GM21381 (cell line): ENCODE results near the gene IMPDH2.

Source experiments
- ATAC-seq: cut with Tn5 transposase; IDR thresholded peaks from one replicate; pipeline ENCODE4 v1.9.1; 2021; ENCODE audit warnings: mild to moderate bottlenecking, moderate library complexity; ENCODE audit not compliant: unreplicated experiment

IMPDH2 gene

DNA sequence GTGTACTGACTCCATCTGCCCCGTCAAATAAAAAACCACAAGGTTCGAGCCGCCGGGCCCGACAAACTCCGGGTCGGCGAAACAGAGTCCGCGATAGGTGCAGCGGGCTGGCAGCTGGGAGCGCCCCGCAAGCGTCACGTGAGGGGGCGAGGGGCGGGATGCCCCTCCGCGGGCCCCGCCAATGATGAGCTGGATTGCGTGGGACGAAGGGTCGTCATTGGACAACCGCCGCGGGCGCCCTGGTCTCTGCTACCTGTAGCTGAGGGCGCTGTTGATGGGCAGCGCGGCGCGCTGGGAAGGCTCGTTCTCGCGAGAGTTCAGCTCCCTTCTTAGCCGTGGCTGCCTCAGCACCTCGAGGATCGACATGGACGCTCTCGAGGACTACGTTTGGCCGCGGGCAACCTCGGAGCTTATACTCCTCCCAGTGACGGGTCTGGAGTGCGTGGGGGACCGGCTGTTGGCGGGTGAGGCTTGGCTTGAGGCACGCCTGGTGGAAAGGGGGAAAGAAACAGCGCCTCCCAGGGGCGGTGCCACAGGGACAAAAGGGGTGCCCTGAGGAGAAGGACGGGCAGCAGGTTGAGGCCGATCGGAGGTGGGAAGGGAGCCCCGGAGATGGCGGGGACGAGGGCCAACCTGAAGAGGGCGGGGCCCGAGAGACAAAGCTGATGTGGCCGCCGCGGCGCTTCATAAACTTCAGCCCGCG lies 22.0 kb downstream of the IMPDH2 start, which contains the start of gene WDR6:
TSS of gene WDR6 (plus strand) at position 324 of the 703 bp plus-strand sequence. CDS start at position 365, 41 bp downstream.
- peak; percentile 90 for ATAC-seq

DNA sequence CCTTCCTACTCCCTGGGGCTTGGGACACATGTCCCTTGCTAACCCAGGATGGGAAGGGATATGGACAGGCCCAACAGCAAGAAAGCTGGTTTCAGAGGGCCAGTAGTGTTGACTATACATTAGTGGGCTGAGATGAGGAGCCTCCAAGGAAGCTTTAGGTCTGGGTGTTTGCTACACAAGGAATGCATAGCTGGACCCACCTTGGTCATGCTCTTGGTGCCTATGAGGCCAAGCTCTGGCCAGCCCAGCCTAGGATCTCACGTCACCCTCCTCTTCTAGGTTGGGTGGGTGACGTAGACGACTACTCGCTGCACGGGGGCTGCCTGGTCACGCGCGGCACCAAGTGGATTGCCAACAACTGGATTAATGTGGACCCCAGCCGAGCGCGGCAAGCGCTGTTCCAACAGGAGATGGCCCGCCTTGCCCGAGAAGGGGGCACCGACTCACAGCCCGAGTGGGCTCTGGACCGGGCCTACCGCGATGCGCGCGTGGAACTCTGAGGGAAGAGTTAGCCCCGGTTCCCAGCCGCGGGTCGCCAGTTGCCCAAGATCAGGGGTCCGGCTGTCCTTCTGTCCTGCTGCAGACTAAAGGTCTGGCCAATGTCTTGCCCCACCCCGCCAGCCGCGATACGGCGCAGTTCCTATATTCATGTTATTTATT lies 22.7 kb downstream of the IMPDH2 start:
- no peak for ATAC-seq

DNA sequence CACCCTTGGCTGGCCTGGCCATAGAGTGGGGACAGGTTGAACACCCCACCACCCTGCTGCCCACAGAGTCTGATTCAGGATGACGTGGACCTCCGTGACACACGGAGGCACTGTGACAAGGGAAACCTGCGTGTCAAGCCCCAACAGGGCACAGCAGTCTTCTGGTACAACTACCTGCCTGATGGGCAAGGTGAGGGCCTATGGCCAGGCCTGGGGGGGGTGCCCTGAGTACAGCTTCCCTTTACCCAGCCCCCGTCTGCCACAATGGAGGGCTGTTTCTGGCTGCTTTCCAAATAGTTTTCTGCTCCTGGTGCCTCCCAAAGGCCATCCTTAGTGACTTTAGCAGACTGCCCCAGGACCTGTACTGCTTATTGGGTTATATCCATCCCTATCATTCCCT lies 23.2 kb downstream of the IMPDH2 start:
- no peak for ATAC-seq

DNA sequence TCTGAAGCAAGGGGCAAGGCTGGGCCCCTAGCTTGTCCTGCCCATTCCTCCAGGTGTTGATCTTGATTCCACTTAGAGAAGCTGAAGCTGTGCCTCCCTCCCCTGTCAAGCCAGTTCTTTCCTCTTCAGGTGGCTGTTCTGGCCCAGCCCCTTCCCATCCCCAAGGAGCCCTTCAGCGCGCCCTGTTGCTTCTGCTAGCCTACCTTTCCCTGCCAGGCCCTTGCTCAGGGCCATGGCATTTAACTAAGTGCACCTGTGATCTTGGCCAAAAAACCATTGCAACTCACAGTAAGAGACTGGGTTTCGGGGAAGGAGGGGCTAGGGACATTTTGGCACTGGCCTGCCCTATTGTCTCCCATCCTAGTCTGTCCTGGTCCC lies 23.9 kb downstream of the IMPDH2 start:
- ATAC-seq: no peak

DNA sequence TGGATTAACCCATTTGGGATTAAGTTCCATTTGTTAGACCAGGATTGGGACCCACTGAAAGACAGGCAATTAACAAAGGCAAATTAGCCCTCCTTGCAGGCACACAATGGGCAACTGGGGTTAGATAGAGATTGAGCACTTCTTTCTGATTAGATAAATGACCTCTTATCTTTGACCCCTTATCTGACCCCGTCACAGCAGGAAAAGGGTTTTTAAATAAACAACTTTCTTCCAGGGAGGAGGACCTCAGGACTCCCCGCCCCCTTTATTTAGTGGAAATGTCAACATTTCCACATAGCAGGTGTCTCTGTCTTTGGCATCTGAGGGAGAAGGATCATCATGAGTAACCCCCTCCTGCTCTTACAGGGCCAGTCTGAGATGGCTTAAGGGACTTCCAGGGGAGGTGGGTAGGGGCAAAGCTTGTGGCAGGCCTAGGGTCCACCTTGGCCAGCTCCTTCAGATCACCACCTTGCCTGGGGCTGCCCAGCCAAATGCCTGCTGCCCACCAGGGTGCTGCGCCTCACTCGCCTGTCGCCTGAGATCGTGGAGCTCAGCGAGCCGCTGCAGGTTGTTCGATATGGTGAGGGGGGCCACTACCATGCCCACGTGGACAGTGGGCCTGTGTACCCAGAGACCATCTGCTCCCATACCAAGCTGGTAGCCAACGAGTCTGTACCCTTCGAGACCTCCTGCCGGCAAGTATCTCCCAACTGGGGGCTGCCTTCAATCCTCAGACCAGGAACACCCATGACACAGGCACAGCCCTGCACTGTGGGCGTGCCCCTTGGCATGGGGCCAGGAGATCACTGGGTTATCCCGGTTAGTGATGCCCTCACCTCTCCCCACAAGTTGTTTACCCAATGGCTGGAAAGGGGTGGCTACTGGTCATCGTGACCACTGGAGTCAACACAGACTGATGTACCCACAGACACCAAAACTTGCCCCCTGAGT lies 24.6 kb downstream of the IMPDH2 start:
- no peak for ATAC-seq

DNA sequence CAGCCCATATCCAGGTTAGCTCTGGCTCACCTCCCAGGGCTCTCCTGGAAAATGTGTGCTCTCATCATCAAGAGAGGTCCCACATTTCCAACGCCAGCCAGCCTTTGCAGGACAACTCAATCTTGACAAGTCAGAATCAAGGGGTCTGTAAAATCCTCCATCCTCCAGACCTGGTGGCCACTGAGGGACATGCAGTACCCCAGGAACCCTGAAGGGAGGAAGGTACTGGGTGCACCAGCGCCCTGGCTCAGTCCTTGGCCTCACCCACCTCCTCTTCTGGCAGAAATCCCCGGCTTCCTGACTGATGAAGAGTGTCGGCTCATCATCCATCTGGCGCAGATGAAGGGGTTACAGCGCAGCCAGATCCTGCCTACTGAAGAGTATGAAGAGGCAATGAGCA lies 28.0 kb downstream of the IMPDH2 start:
- no peak for ATAC-seq

DNA sequence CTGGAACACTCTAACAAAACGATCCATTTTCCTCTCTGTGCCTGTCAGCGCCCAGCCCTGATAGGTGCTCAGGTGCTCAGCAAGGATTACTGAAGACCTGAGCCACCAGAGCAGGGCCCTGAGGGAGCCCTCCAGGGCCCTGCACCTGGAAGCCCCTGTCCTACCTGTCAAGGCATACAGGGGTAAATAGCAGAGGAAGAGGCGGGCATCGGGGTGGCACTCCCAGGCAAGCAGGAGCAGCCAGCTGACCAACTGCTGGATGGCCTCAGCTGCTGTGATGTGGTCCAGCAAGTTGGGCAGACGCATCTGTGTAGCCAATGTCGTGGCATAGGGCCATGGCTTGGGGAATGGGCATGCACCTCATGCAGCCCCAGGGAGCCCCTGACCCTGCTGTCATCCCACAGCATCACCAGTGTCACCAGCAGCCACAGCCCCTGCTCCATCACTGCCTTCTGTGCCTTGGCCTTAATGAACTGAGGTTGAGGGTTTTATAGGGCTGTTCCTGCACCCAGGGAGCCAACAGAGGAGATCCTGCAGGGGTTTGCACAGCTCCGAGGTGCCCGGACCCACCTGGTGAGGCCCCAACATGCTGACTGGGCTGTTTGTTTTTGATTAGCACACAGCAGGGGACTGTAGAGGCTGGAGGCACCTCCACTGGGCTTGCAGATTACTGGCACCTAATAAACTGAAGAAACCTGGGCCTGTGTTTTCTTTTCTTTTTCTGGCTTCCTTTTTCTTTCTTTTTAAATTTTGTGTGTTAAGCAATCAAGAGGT lies 29.9 kb downstream of the IMPDH2 start:
- ATAC-seq: no peak

DNA sequence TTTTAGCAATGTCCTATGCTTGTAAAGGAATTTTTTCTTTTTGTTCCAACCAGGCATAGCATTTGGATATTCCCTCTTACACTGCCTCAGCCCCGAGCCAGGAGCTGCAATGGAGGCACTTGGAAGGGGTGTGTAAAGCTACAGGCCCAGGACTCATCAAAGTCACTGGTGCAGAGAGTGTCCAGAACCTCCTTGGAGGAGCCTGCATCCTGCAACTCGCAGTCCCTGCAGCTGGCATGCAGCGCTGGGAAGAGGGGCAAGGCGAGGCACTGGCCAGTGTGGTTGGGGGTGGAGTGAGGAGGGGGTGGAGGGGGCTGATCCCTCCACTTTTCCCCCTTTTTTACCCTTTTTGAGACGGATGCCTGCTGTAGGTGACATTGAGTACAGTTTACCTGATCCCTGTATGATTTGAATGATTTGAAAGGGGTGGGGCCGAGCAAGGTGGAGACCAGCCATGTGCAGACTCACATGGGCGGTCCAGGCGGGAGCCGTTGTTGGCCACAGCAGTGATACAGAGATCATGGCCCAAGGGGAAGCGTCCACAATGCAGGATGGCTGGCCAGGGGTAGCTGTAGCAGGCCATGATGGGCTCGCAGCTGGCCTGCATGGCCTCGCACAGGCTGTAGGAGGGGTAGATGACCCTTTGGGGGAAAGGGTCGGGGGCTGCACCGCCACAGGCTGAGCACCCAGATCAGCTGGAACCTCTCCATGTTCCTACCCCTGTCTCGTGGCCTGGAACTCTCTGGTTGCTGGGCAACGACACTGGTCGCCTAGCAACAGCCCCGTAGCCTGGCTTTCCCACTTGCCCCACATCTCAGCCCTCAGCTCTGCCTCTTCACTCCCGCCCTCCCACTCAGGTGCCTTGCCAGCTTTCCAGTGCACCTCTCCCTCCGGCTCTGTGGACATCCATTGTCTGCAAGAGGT lies 31.2 kb downstream of the IMPDH2 start:
- ATAC-seq: no peak

DNA sequence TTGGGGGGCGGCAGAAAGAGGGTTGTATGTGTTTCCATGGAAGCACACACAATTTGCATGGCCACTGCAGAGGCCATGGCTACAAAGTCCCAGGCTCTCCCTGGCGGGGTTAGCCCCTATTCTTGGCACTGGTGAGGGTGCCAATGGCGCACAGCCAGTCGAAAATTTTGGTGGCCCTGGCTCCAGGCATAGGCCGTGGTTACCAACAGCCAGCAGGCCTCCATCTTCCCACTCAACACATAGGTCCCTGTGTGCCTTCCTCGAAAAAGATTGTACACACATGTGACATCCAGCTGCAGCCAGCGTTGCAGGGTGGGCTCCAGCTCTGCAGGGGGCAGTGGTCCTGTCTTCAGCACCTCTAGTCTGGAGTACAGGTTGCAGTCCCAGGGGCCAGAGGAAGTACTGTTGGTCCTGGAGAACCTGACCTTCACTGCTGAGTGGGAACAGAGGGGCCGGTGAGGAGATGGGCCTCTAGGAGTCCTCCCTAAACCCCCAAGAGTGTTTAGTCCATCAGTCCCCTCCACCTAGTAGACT lies 32.0 kb downstream of the IMPDH2 start:
- no peak for ATAC-seq

DNA sequence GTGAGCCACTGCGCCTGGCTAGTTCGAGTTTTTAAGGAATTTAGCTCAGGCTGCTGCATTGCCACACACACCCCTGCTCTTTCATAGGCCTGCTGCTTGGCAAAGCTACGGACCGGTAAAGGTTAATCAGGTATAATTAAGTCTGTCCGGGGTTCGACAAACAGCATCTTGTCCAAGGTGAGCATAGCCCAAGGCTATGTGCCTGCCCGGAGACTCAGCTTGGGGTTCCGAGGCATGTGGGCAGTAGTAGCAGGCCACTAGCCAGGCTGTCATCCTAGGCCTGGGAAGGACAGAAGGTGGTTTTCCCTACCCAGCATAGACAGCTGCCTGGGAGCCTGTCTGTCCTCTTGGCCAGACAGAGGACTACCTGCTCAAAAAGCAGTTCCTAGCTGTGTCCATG lies 32.6 kb downstream of the IMPDH2 start:
- no peak for ATAC-seq

DNA sequence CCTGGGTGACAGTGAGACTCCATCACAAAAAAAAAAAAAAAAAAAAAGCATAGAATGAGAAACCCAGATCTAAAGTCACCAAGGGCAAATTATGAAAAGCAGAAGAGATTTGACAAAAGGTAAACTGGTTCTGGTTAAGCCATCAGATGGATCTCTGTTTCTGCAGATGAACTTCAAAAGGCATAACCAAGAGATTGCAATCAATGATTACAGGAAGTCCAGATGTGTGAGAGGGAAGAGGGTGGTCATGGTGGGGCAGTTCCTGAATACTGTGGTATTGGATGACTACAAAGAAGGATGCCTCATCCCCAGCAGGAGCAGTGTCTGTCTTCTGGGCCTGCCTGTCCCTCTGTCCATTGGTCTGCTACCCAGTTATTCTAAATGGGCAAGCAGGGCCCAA lies 35.4 kb downstream of the IMPDH2 start:
- no peak for ATAC-seq

DNA sequence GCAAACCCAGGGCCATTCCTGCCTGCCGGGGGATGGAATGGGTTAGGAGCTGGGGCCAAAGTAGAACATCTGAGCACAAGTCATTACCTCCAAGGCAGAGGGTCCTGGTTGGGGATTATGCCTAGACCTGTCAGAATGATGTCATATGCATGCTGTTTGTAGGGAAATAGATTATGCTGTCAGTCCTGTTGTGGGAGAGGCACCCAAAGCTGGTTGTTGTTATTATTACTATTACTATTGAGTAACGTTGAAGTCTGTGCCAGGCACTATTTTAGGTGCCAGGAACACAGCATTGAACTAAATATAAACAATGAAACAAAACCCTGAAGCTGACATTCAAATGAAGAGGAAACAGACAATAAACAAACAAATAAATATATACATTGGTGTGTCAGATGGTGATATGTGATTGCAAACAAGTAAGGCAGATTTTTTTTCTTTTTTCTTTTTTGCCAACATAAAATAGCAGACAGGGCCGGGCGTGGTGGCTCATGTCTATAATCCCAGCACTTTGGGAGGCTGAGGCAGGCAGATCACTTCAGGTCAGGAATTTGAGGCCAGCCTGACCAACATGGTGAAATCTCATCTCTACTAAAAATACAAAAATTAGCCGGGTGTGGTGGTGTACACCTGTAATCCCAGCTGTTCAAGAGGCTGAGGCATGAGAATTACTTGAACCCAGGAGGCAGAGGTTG lies 37.2 kb downstream of the IMPDH2 start:
- ATAC-seq: no peak

DNA sequence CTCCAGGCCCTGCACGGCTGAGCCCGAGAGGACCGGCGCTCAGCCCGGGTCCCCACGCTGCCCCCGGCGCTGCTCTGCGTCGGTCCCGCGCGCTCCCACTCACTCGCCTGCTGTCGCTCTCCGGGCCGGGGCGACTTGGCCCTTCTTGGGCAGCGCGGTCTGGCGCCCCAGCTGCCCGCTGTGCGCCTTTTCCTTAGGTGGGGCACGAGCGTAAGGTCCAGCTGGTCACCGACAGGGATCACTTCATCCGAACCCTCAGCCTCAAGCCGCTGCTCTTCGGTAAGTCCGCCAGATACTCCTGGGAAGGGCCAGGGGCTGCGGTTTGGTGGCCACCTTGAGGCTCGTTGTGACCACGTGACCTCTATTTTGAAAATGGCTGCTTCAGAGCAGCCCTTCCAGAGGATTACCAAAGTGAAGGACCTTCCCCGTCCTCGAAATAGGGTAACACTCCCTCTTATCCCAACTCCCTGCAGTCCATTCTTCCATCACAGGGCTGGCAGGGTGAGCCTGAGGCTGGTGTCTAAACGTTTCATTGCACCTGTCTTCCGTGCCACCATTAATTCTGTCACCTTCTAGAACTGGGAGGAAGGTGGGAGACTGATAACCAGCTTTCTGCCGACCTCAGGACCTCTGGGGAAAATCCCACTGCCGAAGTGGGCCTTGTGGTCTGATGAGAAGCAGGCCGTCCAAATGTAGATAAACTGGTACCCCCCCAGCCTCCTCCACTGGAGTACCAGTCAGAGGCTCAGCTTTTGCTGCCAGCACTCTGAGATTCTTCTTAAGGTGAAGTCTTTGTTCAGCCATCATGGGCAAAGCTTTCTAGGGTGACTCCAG lies 38.3 kb downstream of the IMPDH2 start:
- no peak for ATAC-seq

DNA sequence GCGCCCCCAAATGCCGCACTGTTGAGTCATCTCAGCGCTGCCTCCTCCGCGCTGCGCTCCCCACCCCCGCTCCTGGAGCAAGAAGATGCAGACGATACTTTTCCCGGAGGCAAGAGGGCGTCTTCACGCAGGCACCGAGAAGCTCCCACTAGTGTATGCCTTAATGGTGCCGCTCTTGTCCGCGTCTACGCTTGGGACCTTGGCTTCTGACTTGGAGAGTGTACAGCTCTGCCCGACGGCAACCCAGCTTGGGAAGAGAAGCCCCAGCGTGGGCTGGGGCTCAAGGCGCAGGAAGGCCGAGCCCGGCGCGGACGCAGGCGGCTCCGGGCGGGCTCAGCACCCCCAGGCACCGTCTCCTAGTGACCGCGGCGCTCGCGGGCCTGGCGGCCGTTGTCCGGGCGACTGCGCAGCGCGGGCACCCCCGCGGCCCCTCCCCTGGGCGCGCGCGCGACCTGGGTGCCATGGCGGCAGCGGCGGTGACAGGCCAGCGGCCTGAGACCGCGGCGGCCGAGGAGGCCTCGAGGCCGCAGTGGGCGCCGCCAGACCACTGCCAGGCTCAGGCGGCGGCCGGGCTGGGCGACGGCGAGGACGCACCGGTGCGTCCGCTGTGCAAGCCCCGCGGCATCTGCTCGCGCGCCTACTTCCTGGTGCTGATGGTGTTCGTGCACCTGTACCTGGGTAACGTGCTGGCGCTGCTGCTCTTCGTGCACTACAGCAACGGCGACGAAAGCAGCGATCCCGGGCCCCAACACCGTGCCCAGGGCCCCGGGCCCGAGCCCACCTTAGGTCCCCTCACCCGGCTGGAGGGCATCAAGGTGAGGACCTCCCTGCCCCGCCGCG lies 39.2 kb downstream of the IMPDH2 start, which contains the start of gene P4HTM:
TSS of gene P4HTM (plus strand) at position 446 of the 840 bp plus-strand sequence. CDS start at position 462, 16 bp downstream.
- ATAC-seq: peak; percentile 44

DNA sequence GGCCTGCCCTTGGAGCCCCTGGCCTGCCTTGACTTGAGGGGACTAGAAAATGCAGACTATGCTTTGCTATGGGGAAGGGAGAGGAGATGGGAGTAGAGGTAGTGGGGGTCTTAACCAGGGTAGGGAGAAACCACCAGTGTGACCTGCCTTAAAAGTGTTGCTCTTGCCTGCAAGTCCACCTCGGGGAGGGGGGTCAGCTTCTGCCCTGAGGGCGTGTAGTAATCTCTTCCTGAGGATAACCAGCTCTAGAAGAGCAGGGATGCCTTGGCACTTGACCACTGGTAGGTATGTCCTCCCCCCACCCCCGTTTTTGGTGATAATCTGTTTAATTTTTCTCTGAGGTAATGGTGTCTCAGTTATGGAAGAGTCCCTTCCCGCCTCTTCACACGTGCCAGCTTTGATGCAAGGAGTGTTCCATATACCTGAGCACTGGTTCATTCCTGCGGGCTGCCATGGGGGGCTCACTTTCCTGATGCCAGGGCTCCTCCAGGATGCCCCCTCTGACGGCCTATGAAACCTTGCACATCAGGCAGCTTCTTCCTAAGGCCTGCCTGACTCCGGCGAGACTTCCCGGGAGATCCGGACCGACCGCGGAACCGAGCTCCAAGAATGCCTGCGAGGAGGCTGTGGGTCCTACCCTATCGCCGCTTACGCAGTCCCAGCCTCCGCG lies 39.9 kb downstream of the IMPDH2 start:
- ATAC-seq: no peak

DNA sequence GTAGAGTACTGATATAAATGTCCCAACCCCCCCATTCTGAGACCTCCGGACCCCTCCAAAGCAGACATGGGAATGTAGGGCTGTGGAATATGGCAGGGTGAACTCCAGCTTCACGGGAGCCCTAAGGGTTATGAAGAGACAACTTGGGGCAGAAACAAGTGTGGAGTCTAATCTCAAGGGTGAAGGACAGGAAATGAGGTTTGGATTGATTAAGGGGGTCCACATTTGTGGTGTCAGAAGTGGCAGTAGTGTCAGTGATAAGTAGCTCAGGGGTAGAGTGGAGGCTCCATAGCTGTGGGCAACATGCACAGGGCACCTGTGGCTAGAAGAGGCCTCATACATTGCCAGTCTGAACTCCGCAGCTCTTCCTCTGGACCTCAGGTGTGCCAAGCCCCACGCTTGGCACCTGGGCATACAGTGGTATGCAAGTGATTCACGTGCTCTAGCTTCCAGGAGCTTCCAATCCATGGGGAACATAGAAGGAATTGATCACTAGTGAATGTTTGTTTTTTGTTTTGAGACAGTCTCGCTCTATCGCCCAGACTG lies 43.3 kb downstream of the IMPDH2 start:
- ATAC-seq: no peak
